IMR-90 (cell line): ENCODE results near the gene SRPK3. TPM values are rescaled to one million over a fixed set of nuclear protein-coding genes. Genes with fewer than 3 reads are reported as not detected.
A peak's percentile ranks its signal among the peaks of the same experiment; 100 is the strongest.

Experiments used
- ATAC-seq: fragments of 200-7000 bp; cut with Tn5 transposase; 2 replicates; pipeline ENCODE4 v1.9.1; 2020; ENCODE audit warnings: low read depth, mild to moderate bottlenecking, moderate library complexity
- BruUV-seq: library from RNA; stranded (reverse); fragments of 400-500 nt; replicated peaks from 2 replicates; lab custom pipeline; 2021; lab: Mats Ljungman, UMichigan
- CTCF ChIA-PET: fragments of 300-600 bp; formaldehyde crosslinking; extraction: SDS; loops from one replicate; lab custom pipeline; 2021; ENCODE audit warnings: antibody characterized with exemption; lab: Yijun Ruan, JAX
- POLR2A ChIA-PET: fragments of 300-600 bp; sonication (Branson Sonifier 250); formaldehyde crosslinking; loops from one replicate; lab custom pipeline; 2022; ENCODE audit warnings: antibody characterized with exemption; ENCODE audit not compliant: unreplicated experiment; lab: Charles Lee
- DNase-seq: peaks from one replicate; pipeline ENCODE4 v3.0.0; 2013
- H2AFZ ChIP-seq: replicated peaks from 2 replicates; pipeline ENCODE3; 2013; ENCODE audit warnings: low read length, mild to moderate bottlenecking; ENCODE audit not compliant: poor library complexity
- H2AK5ac ChIP-seq: 2 replicates; pipeline ENCODE4 v1.6.1; 2013; ENCODE audit warnings: low read depth, low read length, inconsistent platforms
- H2AK9ac ChIP-seq: replicated peaks from 2 replicates; pipeline ENCODE3; 2013; ENCODE audit warnings: mild to moderate bottlenecking, low read depth, low read length, moderate library complexity; ENCODE audit not compliant: poor library complexity
- H2BK120ac ChIP-seq: 2 replicates; pipeline ENCODE4 v1.6.1; 2013; ENCODE audit warnings: low read depth, low read length, inconsistent platforms
- H2BK15ac ChIP-seq: 3 replicates; pipeline ENCODE4 v1.6.1; 2013; ENCODE audit warnings: low read depth, low read length, inconsistent platforms
- H2BK20ac ChIP-seq: 2 replicates; pipeline ENCODE4 v1.6.1; 2013; ENCODE audit warnings: low read depth, mild to moderate bottlenecking, inconsistent platforms, low read length, moderate library complexity
- H2BK5ac ChIP-seq: 2 replicates; pipeline ENCODE4 v1.6.1; 2013; ENCODE audit warnings: mild to moderate bottlenecking, low read depth, low read length, inconsistent platforms; ENCODE audit not compliant: poor library complexity, severe bottlenecking
- H3K14ac ChIP-seq: replicated peaks from 2 replicates; pipeline ENCODE4 v1.6.1; 2013; ENCODE audit warnings: low read depth, low read length, inconsistent platforms
- H3K18ac ChIP-seq: 2 replicates; pipeline ENCODE4 v1.6.1; 2013; ENCODE audit warnings: low read depth, low read length, control low read depth
- H3K23ac ChIP-seq: 2 replicates; pipeline ENCODE4 v1.6.1; 2013; ENCODE audit warnings: low read depth, low read length, inconsistent platforms
- H3K27ac ChIP-seq: 2 replicates; pipeline ENCODE4 v1.5.1; 2013; ENCODE audit warnings: mild to moderate bottlenecking, control low read depth, low read length; ENCODE audit not compliant: insufficient read depth
- H3K27me3 ChIP-seq: 2 replicates; pipeline ENCODE4 v1.6.1; 2013; ENCODE audit warnings: low read length; ENCODE audit not compliant: control insufficient read depth, insufficient read depth
- H3K36me3 ChIP-seq: 2 replicates; pipeline ENCODE4 v1.6.1; 2013; ENCODE audit warnings: low read length, mixed read lengths; ENCODE audit not compliant: control insufficient read depth, insufficient read depth
- H3K4ac ChIP-seq: 2 replicates; pipeline ENCODE4 v1.6.1; 2013; ENCODE audit warnings: low read depth, low read length, inconsistent platforms
- H3K4me1 ChIP-seq: 2 replicates; pipeline ENCODE4 v1.6.1; 2013; ENCODE audit warnings: low read length, mixed read lengths; ENCODE audit not compliant: control insufficient read depth, insufficient read depth
- H3K4me2 ChIP-seq: 2 replicates; pipeline ENCODE4 v1.6.1; 2013; ENCODE audit warnings: low read depth, mild to moderate bottlenecking, control low read depth, low read length, moderate library complexity
- H3K4me3 ChIP-seq: 2 replicates; pipeline ENCODE4 v1.5.1; 2013; ENCODE audit warnings: low read depth, mild to moderate bottlenecking, control low read depth, low read length, moderate library complexity; ENCODE audit not compliant: insufficient read depth
- H3K56ac ChIP-seq: 2 replicates; pipeline ENCODE4 v1.6.1; 2013; ENCODE audit warnings: low read length, inconsistent platforms; ENCODE audit not compliant: insufficient read depth; ENCODE audit errors: extremely low read depth
- H3K79me1 ChIP-seq, 2 experiments: 2 replicates each; pipeline ENCODE4 v1.6.1; 2013; ENCODE audit warnings: low read length in 2 of 2, inconsistent platforms in 1 of 2, low read depth in 1 of 2
- H3K9ac ChIP-seq: 2 replicates; pipeline ENCODE4 v1.6.1; 2013; ENCODE audit warnings: low read depth, low read length, control low read depth
- H3K9me1 ChIP-seq: 2 replicates; pipeline ENCODE4 v1.6.1; 2013; ENCODE audit warnings: low read length, inconsistent platforms; ENCODE audit not compliant: insufficient read depth
- H3K9me3 ChIP-seq: 2 replicates; pipeline ENCODE4 v1.6.1; 2013; ENCODE audit warnings: low read length; ENCODE audit not compliant: control insufficient read depth, insufficient read depth
- H4K20me1 ChIP-seq: 2 replicates; pipeline ENCODE4 v1.6.1; 2013; ENCODE audit warnings: low read length, inconsistent platforms; ENCODE audit not compliant: insufficient read depth
- H4K5ac ChIP-seq: 2 replicates; pipeline ENCODE4 v1.6.1; 2013; ENCODE audit warnings: mild to moderate bottlenecking, low read depth, low read length, control low read depth
- H4K8ac ChIP-seq, 2 experiments: 2 replicates each; pipeline ENCODE4 v1.6.1; 2013; ENCODE audit warnings: low read depth in 2 of 2, low read length in 2 of 2, control low read depth in 1 of 2, inconsistent platforms in 1 of 2
- H4K91ac ChIP-seq: 2 replicates; pipeline ENCODE4 v1.6.1; 2013; ENCODE audit warnings: low read depth, low read length, inconsistent platforms; ENCODE audit not compliant: insufficient read depth
- BHLHE40 ChIP-seq: fragments of 150-350 bp; IDR thresholded peaks from 2 replicates; pipeline ENCODE4 v1.6.1; 2016; ENCODE audit warnings: mild to moderate bottlenecking, low read depth, low read length
- CEBPB ChIP-seq: IDR thresholded peaks from 2 replicates; pipeline ENCODE4 v1.6.1; 2012; ENCODE audit warnings: low read depth, low read length, improper control_type of control experiment
- CHD1 ChIP-seq: IDR thresholded peaks from 2 replicates; pipeline ENCODE4 v1.6.1; 2012; ENCODE audit warnings: low read depth, low read length, improper control_type of control experiment
- FOS ChIP-seq: fragments of 150-350 bp; IDR thresholded peaks from 2 replicates; pipeline ENCODE4 v1.6.1; 2016; ENCODE audit warnings: low read depth, low read length
- MAFK ChIP-seq: IDR thresholded peaks from 2 replicates; pipeline ENCODE4 v1.6.1; 2012; ENCODE audit warnings: low read depth, low read length, improper control_type of control experiment
- MXI1 ChIP-seq: IDR thresholded peaks from 2 replicates; pipeline ENCODE4 v1.6.1; 2012; ENCODE audit warnings: low read depth, mild to moderate bottlenecking, low read length, moderate library complexity, borderline replicate concordance
- NFE2L2 ChIP-seq: fragments of 150-350 bp; IDR thresholded peaks from 2 replicates; pipeline ENCODE4 v1.6.1; 2016; ENCODE audit warnings: low read depth, mild to moderate bottlenecking, low read length
- POLR2A ChIP-seq: IDR thresholded peaks from 2 replicates; pipeline ENCODE4 v1.6.1; 2012; ENCODE audit warnings: mild to moderate bottlenecking, low read depth, low read length
- RAD21 ChIP-seq: IDR thresholded peaks from 2 replicates; pipeline ENCODE4 v1.6.1; 2012; ENCODE audit warnings: low read length, improper control_type of control experiment
- RCOR1 ChIP-seq: IDR thresholded peaks from 2 replicates; pipeline ENCODE4 v1.6.1; 2012; ENCODE audit warnings: mild to moderate bottlenecking, low read length, improper control_type of control experiment; ENCODE audit not compliant: insufficient replicate concordance
- RFX5 ChIP-seq: IDR thresholded peaks from 2 replicates; pipeline ENCODE4 v1.8.0; 2012; ENCODE audit warnings: low read depth, mild to moderate bottlenecking, low read length, moderate library complexity
- SMC3 ChIP-seq: fragments of 150-350 bp; IDR thresholded peaks from 2 replicates; pipeline ENCODE4 v1.6.1; 2016; ENCODE audit warnings: low read depth, mild to moderate bottlenecking, antibody characterized with exemption, low read length, moderate library complexity
- WGBS, 2 experiments: methylation state at CpG; one replicate each; pipeline versions ENCODE4 v1.1.5 to v1.1.7; 2013; ENCODE audit warnings: missing lambda C conversion rate in 2 of 2; ENCODE audit not compliant: insufficient read length in 1 of 2; ENCODE audit errors: extremely low coverage in 2 of 2; 5-methylcytosine and 5-hydroxymethylcytosine counted together
- dilution Hi-C: fragments of 300-500 bp; cut with HindIII; formaldehyde crosslinking; loops from one replicate; pipeline ENCODE4 v1.14.3; 2018; ENCODE audit warnings: low sequenced_read_pairs; ENCODE audit not compliant: unreplicated experiment
- in situ Hi-C: fragments of 300-500 bp; cut with MboI; formaldehyde crosslinking; loops from 3 replicates; pipeline ENCODE4 v1.14.3; 2019; ENCODE audit warnings: low sequenced_read_pairs, inconsistent platforms, mixed read lengths
- intact Hi-C: fragments of 100-400 bp; cut with micrococcal nuclease; formaldehyde crosslinking; loops from 2 replicates; pipeline ENCODE4 v1.10.0; 2022
- polyA plus RNA-seq, 3 experiments: library from polyadenylated mRNA; depleted of rRNA; stranded (reverse); fragments of >200 nt; gene quantifications; 2 replicates each; pipeline ENCODE4 v1.2.3, GENCODE V29; 2012; ENCODE audit warnings: low replicate concordance in 1 of 3
- total RNA-seq: library from RNA; depleted of rRNA; stranded (reverse); fragments of >200 nt; gene quantifications from 2 replicates; pipeline ENCODE4 v1.2.3, GENCODE V29; 2012
- TF ChIP-seq, protein P1 (sequence below): fragments of 150-350 bp; IDR thresholded peaks from 2 replicates; pipeline ENCODE4 v1.6.1; 2017; ENCODE audit warnings: mild to moderate bottlenecking, antibody characterized with exemption, low read length, low read depth
- TF ChIP-seq, protein P2 (sequence below): fragments of 150-350 bp; IDR thresholded peaks from 2 replicates; pipeline ENCODE4 v1.6.1; 2016; ENCODE audit warnings: low read depth, mild to moderate bottlenecking, low read length, moderate library complexity, borderline replicate concordance
- TF ChIP-seq, protein P3 (sequence below): conservative IDR thresholded peaks from 2 replicates; pipeline ENCODE4 v1.5.1; 2012; ENCODE audit warnings: mild to moderate bottlenecking, low read depth, low read length, improper control_type of control experiment

The SRPK3 gene
- total and polyA plus RNA-seq, 2 of the 4 experiments (the other 2 are of a cell fraction): 0.36 to 0.70 TPM

DNA sequence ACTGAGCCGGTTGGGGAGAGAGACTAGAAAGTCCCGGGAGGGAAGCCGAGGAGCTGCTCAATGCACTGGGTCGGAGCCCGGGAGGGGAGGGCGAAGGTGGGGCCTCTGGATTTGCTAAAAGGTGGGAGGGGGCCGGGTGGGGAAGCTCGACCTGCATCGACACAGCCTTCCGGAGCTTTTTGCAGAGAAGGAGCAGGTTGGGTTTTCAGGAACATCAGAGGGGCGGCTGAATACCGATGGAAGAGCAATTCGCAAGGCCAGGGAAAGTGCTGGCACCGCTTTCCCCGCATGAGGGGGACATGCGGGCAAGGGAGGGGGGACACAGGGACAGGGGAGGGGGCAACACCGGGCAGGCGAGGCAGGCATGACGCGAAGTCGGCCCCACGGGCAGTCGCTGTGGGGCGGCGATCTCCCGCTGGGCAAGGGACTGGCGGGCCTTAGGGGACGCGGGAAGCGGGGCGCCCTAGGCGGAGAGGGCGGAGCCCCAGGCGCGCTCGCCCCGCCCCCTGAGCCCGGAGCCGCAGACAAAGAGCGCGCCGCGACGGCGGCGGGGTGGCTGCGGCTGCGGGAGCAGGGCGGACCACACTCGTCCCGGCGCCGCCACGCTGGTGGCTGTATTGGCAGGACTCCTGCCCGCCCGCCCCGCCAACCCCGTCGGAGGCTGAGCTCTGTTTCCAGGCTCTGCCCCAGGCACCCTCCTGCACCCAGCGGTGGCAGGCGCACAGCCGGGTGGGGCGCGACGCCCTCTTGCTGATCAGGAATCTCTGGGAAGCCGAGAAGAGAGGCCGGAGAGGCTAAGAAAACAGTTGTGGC lies 37.9 kb downstream of the SRPK3 start:
- in situ Hi-C loops (no loop called here), dilution Hi-C loops (no loop called here), intact Hi-C loops (no loop called here)
- H3K14ac ChIP-seq: no peak overlapping the region
- H3K4ac ChIP-seq: no peak overlapping the region
- H3K9me3 ChIP-seq: 0 out of 2 replicates have a peak, but pooled peaks cover 2% of the 10 kb centered on the region
- no peak overlapping the region for H3K56ac ChIP-seq
- no peaks in the 10 kb centered on the region for H3K36me3 ChIP-seq
- DNase-seq: no peak
- CTCF ChIA-PET: no interaction called here
- H3K4me1 ChIP-seq: no peaks in the 10 kb centered on the region
- H3K4me3 ChIP-seq: peak overlapping the region; percentile 42
- no peak overlapping the region for H2AK5ac ChIP-seq
- no peak overlapping the region for H4K91ac ChIP-seq
- no peak overlapping the region for H2BK120ac ChIP-seq
- no peak overlapping the region for H2BK5ac ChIP-seq
- H2AFZ ChIP-seq: peak overlapping the region; percentile 66
- no peak overlapping the region for H3K18ac ChIP-seq
- no peak overlapping the region for H3K27ac ChIP-seq
- H3K9ac ChIP-seq: peak overlapping the region; percentile 51; the same call in 1 of the 2 replicates
- WGBS, 2 experiments: 17% methylated on average over 32 of the region's 67 CpGs; no CpG with 5 or more reads in 1 of the 2 experiments
- peak overlapping the region; percentile 77; the same call in 1 of the 2 replicates for H3K4me2 ChIP-seq
- 0 out of 4 replicates have a peak overlapping the region, but pooled peaks have one; percentile 33 to 39 for H4K8ac ChIP-seq
- no peaks in the 10 kb centered on the region for H3K79me1 ChIP-seq
- no peaks in the 10 kb centered on the region for H4K20me1 ChIP-seq
- ATAC-seq: peak; percentile 94
- H2AK9ac ChIP-seq: no peak overlapping the region
- BruUV-seq: no TSS peak
- no peaks in the 10 kb centered on the region for H3K9me1 ChIP-seq
- no peak overlapping the region for H2BK15ac ChIP-seq
- H3K23ac ChIP-seq: no peak overlapping the region
- no peak overlapping the region for H4K5ac ChIP-seq
- peaks cover 14% of the 10 kb centered on the region for H3K27me3 ChIP-seq
- POLR2A ChIA-PET: no interaction called here
- no peak overlapping the region for H2BK20ac ChIP-seq
- no peak for TF ChIP-seq CEBPB
- no peak for TF ChIP-seq RAD21
- TF ChIP-seq, protein P1, sequence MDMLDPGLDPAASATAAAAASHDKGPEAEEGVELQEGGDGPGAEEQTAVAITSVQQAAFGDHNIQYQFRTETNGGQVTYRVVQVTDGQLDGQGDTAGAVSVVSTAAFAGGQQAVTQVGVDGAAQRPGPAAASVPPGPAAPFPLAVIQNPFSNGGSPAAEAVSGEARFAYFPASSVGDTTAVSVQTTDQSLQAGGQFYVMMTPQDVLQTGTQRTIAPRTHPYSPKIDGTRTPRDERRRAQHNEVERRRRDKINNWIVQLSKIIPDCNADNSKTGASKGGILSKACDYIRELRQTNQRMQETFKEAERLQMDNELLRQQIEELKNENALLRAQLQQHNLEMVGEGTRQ: no peak
- no peak for TF ChIP-seq POLR2A
- no peak for TF ChIP-seq NFE2L2
- TF ChIP-seq BHLHE40: no peak
- TF ChIP-seq SMC3: no peak
- TF ChIP-seq MXI1: no peak
- no peak for TF ChIP-seq MAFK
- TF ChIP-seq, protein P2, sequence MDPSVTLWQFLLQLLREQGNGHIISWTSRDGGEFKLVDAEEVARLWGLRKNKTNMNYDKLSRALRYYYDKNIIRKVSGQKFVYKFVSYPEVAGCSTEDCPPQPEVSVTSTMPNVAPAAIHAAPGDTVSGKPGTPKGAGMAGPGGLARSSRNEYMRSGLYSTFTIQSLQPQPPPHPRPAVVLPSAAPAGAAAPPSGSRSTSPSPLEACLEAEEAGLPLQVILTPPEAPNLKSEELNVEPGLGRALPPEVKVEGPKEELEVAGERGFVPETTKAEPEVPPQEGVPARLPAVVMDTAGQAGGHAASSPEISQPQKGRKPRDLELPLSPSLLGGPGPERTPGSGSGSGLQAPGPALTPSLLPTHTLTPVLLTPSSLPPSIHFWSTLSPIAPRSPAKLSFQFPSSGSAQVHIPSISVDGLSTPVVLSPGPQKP: no peak
- TF ChIP-seq RCOR1: no peak
- TF ChIP-seq RFX5: no peak
- TF ChIP-seq, protein P3, sequence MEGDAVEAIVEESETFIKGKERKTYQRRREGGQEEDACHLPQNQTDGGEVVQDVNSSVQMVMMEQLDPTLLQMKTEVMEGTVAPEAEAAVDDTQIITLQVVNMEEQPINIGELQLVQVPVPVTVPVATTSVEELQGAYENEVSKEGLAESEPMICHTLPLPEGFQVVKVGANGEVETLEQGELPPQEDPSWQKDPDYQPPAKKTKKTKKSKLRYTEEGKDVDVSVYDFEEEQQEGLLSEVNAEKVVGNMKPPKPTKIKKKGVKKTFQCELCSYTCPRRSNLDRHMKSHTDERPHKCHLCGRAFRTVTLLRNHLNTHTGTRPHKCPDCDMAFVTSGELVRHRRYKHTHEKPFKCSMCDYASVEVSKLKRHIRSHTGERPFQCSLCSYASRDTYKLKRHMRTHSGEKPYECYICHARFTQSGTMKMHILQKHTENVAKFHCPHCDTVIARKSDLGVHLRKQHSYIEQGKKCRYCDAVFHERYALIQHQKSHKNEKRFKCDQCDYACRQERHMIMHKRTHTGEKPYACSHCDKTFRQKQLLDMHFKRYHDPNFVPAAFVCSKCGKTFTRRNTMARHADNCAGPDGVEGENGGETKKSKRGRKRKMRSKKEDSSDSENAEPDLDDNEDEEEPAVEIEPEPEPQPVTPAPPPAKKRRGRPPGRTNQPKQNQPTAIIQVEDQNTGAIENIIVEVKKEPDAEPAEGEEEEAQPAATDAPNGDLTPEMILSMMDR: no peak
- TF ChIP-seq FOS: no peak
- no peak for TF ChIP-seq CHD1
